Small intestine (tissue), 7 donors: ENCODE data around the gene CHI3L2. TPM values are rescaled to one million over a fixed set of nuclear protein-coding genes. Genes with fewer than 3 reads are reported as not detected.

Experiments
- DNase-seq, 2 donors: peaks; one replicate each; pipeline versions ENCODE4 v3.0.0 to v3.0.0-alpha.2; 2013
- FAIRE-seq: peaks from 2 replicates; lab custom pipeline; 2012; peaks lifted over from hg19 to GRCh38; lab: Jason Lieb, UNC
- H3K27ac ChIP-seq, 3 donors: one replicate each; pipeline ENCODE4 v1.5.1; 2013; ENCODE audit warnings: low read length in 2 of 3, mild to moderate bottlenecking in 2 of 3, control low read depth in 1 of 3, inconsistent platforms in 1 of 3, low read depth in 1 of 3, moderate library complexity in 1 of 3
- H3K27me3 ChIP-seq, 3 donors: one replicate each; pipeline ENCODE4 v1.6.1; 2013; ENCODE audit warnings: low read length in 3 of 3, inconsistent platforms in 1 of 3; ENCODE audit not compliant: control insufficient read depth in 3 of 3, insufficient read depth in 3 of 3
- H3K36me3 ChIP-seq, 3 donors: one replicate each; pipeline ENCODE4 v1.6.1; 2013; ENCODE audit warnings: low read length in 3 of 3, inconsistent platforms in 1 of 3, low read depth in 1 of 3, mild to moderate bottlenecking in 1 of 3, moderate library complexity in 1 of 3; ENCODE audit not compliant: control insufficient read depth in 3 of 3, insufficient read depth in 2 of 3
- H3K4me1 ChIP-seq, 3 donors: one replicate each; pipeline ENCODE4 v1.6.1; 2013; ENCODE audit warnings: low read length in 2 of 3, inconsistent platforms in 1 of 3, low read depth in 1 of 3, mild to moderate bottlenecking in 1 of 3, moderate library complexity in 1 of 3; ENCODE audit not compliant: control insufficient read depth in 3 of 3, insufficient read depth in 2 of 3
- H3K4me3 ChIP-seq, 3 donors: one replicate each; pipeline ENCODE4 v1.5.1; 2013; ENCODE audit warnings: low read length in 3 of 3, control low read depth in 1 of 3, inconsistent platforms in 1 of 3, low read depth in 1 of 3, mild to moderate bottlenecking in 1 of 3, moderate library complexity in 1 of 3
- H3K9me3 ChIP-seq, 2 donors: one replicate each; pipeline ENCODE4 v1.6.1; 2013; ENCODE audit warnings: low read depth in 1 of 2, low read length in 1 of 2; ENCODE audit not compliant: control insufficient read depth in 2 of 2, insufficient read depth in 1 of 2
- WGBS, 3 donors: extraction: QIAGEN DNeasy Blood & Tissue Kit; methylation state at CpG; one replicate each; pipeline ENCODE4 v1.1.7; 2013; 5-methylcytosine and 5-hydroxymethylcytosine counted together
- polyA plus RNA-seq, 4 donors: library from polyadenylated mRNA; stranded (reverse) in 3 of 4; unstranded in 1 of 4; fragments of 200-250 nt in 3 of 4; fragments of 120-200 nt in 1 of 4; gene quantifications; one replicate each; pipeline versions ENCODE4 v1.2.1 to v1.2.3, GENCODE V29; 2013
- donor health status: healthy with polysubstance abuse.
- donor health status: control.
- donor health status: control.
- donor health status: Bipolar disorder and iron deficiency.
- donor health status: healthy.

Gene CHI3L2
- polyA plus RNA-seq, 4 donors: 1.1 to 4.7 (median 1.9) TPM

DNA sequence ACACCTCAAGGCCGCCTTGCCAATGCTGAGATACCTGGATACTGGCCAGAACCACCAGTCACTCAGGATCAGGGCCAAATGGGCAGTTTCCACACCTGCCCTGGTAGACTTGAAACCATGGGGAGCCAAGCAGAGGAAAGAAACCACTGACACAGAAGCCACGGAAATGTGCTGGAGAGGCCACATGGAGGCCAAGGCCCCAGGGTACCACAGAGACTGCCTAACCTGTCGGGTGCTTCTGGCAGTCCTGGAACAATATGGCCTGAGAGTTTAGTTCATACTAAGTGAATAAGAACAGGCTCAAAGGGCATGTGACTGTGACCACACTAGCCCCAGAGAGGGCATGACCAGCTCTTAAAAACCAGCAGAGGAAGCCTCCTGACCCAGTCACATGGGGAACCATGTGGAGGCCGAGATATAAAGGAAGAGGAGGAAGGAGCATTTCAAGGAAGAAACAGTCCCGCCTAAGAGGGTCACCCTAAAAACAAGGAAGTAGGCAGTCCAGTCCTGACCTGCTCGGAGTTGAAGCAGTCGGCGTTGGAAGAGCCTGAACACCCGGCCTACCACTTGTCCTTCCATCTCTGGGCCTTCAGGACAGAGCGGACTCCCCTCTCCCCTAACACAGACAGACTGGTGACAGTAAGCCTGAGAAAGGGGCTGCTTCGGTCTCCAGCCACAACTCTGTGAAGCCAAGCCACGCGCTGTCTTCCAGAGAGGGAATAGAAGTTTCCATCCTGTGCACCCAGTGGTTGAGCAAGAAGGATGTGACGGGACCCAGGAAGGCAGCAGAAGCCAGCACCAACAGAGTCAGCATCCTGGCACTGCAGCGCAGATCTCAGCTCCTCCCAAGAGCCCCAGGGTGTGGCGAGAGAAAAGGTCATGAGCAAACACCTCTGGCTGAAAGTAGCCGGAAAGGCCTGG lies 27.4 kb upstream of the CHI3L2 start, which contains the start of gene DENND2D:
Gene DENND2D (minus strand): TSS at position 766 of the 921 bp plus-strand sequence. CDS start 187 bp downstream, at position 579.
- 67 to 72% (median 67%) methylated on average over 17 of the region's 17 CpGs for WGBS, 3 donors
- no peak for FAIRE-seq

DNA sequence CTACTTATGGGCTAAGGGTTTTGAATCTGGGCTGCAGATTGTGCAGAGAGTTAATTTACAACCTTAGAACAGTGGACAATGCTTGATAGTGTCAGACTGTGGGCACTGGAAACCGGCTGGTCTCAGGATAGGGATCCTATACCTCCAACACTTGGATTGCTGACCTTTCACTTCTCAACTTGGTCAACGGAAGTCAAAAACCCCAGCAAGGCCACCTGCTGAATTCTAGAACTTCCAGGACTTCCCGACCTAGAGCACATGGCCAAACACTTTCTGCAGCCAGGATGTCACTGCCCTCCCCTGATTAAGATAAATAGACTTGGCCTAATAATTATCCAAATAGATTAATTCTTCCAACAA lies 26.7 kb upstream of the CHI3L2 start:
- H3K27ac ChIP-seq: peak overlapping the region; percentile 2 to 59 (median 39)
- 44 to 75% (median 60%) methylated on average over 3 of the region's 3 CpGs for WGBS, 3 donors

More for the DNA sequence above, 27.4 kb upstream of the CHI3L2 start, which contains the start of gene DENND2D:
- Histone ChIP-seq H3K27ac (peak within 1 kb of the TSS; percentile 2 to 70 (median 56)), H3K4me3 (peak within 1 kb of the TSS; percentile 1 to 58 (median 33)), H3K36me3 (peaks cover 8 to 50% (median 26%) of the 10 kb centered on the region in 3 donors), H3K4me1 (peaks cover 0 to 44% (median 15%) of the 10 kb centered on the region in 3 donors), H3K9me3 (no peaks in the 10 kb centered on the region), H3K27me3 (no peaks in the 10 kb centered on the region)
- DNase-seq: peak in 1 of 2 donors; percentile 70

GRCh38 chr1:111201275-111202090 lies 26.0 kb upstream of the CHI3L2 start:
- H3K27ac ChIP-seq: peak overlapping the region in 2 of 3 donors; percentile 56 to 70
- peak overlapping the region in 1 of 3 donors; percentile 58 for H3K4me3 ChIP-seq
- H3K27me3 ChIP-seq: no peaks in the 10 kb centered on the region
- FAIRE-seq (no peak), DNase-seq (no peak)
- peaks cover 0 to 36% (median 15%) of the 10 kb centered on the region in 3 donors for H3K4me1 ChIP-seq
- H3K36me3 ChIP-seq: peaks cover 8 to 39% (median 16%) of the 10 kb centered on the region in 3 donors
- WGBS, 3 donors: 68 to 79% (median 73%) methylated on average over 5 of the region's 5 CpGs
- no peaks in the 10 kb centered on the region for H3K9me3 ChIP-seq

More for the DNA sequence above, 26.7 kb upstream of the CHI3L2 start:
- FAIRE-seq (no peak), DNase-seq (no peak)
- Histone ChIP-seq H3K27me3 (no peaks in the 10 kb centered on the region), H3K9me3 (no peaks in the 10 kb centered on the region), H3K4me3 (peak overlapping the region in 1 of 3 donors; percentile 58), H3K4me1 (peaks cover 0 to 40% (median 15%) of the 10 kb centered on the region in 3 donors), H3K36me3 (peaks cover 8 to 46% (median 23%) of the 10 kb centered on the region in 3 donors)

GRCh38 chr1:111202366-111202706 lies 25.2 kb upstream of the CHI3L2 start:
- DNase-seq: peak; percentile 64 to 69
- Histone ChIP-seq H3K9me3 (no peaks in the 10 kb centered on the region), H3K36me3 (peaks cover 6 to 33% (median 9%) of the 10 kb centered on the region in 3 donors), H3K4me1 (peaks cover 0 to 36% (median 15%) of the 10 kb centered on the region in 3 donors), H3K27me3 (no peaks in the 10 kb centered on the region), H3K27ac (peak overlapping the region; percentile 79 to 97 (median 88)), H3K4me3 (peak overlapping the region in 1 of 3 donors; percentile 16)
- WGBS, 3 donors: 89 to 95% (median 89%) methylated on average over 1 of the region's 1 CpG
- no peak for FAIRE-seq

DNA sequence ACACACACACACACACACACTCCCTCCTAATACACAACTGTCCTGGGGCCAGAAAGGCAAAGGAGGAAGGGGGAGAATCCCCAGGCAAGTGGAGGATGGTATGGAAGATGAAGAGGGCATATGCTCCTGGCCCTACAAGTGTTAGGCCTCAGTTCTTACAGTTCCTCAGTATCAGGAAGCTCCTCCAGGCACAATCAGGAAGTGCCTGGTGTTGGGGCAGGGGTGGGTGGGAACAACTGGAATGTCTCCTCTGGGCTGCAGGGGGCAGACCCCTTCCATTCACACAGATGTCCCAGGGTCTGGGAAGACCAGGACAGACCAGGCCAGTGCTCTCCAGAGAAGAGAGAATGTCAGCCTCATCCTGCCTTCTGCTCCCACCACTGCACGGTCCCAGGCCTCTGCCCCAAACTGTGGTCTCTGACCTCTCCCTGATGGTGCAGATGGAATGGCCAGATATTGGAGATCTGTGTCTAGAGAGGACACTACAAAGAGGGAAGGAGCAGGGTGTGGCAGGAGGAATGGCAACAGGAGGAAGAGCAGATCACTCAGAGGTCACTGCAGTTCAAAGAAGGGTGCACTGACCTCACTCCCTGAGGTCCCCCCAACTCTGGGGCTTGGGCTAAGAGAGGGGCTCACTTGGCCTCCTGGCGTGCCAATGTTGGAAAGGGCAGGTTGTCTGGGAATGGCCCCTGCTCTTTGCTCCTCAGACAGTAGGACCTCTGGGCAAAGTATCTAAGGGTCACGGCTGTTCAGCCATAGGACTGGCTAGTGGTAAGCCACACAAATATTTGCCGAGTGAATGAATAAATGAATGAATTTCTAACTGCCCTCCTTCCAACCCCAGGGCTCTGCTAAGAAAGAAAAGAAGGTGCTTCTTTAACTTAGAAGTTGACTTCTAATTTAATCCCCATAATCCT lies 24.5 kb upstream of the CHI3L2 start:
- Histone ChIP-seq H3K9me3 (no peaks in the 10 kb centered on the region), H3K36me3 (peaks cover 0 to 27% (median 8%) of the 10 kb centered on the region in 3 donors), H3K4me1 (peaks cover 0 to 36% (median 15%) of the 10 kb centered on the region in 3 donors), H3K4me3 (peak overlapping the region; percentile 52 to 98 (median 82)), H3K27me3 (no peaks in the 10 kb centered on the region), H3K27ac (peak overlapping the region; percentile 79 to 97 (median 88))
- 15 to 51% (median 19%) methylated on average over 4 of the region's 4 CpGs for WGBS, 3 donors
- FAIRE-seq (no peak), DNase-seq (peak; percentile 48 to 59)

GRCh38 chr1:111203681-111204200 lies 23.8 kb upstream of the CHI3L2 start:
- peaks cover 0 to 20% (median 5%) of the 10 kb centered on the region in 3 donors for H3K36me3 ChIP-seq
- peaks cover 0 to 36% (median 15%) of the 10 kb centered on the region in 3 donors for H3K4me1 ChIP-seq
- H3K27ac ChIP-seq: peak overlapping the region; percentile 79 to 97 (median 88)
- no peaks in the 10 kb centered on the region for H3K9me3 ChIP-seq
- FAIRE-seq (no peak), DNase-seq (peak; percentile 88 to 93)
- WGBS, 3 donors: 1 to 5% (median 2%) methylated on average over 25 to 41 of the region's 41 CpGs
- peak overlapping the region; percentile 52 to 98 (median 82) for H3K4me3 ChIP-seq
- no peaks in the 10 kb centered on the region for H3K27me3 ChIP-seq

DNA sequence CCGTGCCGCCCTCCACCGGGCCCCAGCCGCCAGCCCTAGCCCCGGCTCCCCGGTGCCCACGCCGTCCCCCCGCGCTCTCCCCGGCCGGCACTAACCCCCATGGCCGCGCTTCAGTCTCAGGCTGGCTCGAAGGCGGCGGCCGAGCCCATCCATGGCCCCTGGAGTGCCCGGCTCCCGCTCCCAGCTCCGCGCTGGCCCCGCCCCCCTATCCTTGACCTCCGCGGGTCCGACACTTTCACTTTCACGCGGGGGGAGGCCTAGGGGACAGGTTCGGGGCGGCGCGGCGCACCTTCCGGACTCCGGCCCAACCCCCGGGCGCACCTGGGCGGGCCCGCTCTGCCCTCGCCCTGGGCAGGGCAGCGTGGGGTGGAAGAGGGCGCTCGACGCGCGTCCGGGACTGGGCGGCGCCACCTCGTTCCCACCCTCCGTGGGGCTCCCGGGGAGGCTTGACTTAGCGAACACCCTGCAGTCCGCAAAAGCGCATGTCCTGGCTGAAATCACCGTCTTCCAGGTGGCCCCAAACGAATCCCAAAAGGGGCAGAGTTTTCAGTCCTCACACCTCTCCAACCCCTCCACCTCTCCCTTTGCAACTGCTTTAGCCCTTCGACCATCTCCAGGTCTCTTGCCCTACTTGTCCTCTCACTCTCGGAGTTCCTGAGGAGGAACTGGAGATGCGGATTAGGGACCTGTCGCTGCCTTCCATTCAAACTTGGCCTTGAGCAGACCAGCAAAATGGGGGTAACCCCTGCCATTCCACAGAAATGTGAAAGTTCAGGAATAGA lies 23.1 kb upstream of the CHI3L2 start:
- H3K9me3 ChIP-seq: no peaks in the 10 kb centered on the region
- 2 to 4% (median 3%) methylated on average over 54 to 61 of the region's 61 CpGs for whole genome bisulfite sequencing, 3 donors
- H3K4me3 ChIP-seq: peak overlapping the region; percentile 52 to 98 (median 82)
- FAIRE-seq: no peak
- no peaks in the 10 kb centered on the region for H3K27me3 ChIP-seq
- H3K36me3 ChIP-seq: peaks cover 0 to 14% (median 0%) of the 10 kb centered on the region in 3 donors
- peaks cover 0 to 36% (median 17%) of the 10 kb centered on the region in 3 donors for H3K4me1 ChIP-seq
- DNase-seq: peak; percentile 93
- peak overlapping the region; percentile 79 to 97 (median 88) for H3K27ac ChIP-seq
